Measurements from ENCODE around the gene OXLD1.

Gene OXLD1

DNA sequence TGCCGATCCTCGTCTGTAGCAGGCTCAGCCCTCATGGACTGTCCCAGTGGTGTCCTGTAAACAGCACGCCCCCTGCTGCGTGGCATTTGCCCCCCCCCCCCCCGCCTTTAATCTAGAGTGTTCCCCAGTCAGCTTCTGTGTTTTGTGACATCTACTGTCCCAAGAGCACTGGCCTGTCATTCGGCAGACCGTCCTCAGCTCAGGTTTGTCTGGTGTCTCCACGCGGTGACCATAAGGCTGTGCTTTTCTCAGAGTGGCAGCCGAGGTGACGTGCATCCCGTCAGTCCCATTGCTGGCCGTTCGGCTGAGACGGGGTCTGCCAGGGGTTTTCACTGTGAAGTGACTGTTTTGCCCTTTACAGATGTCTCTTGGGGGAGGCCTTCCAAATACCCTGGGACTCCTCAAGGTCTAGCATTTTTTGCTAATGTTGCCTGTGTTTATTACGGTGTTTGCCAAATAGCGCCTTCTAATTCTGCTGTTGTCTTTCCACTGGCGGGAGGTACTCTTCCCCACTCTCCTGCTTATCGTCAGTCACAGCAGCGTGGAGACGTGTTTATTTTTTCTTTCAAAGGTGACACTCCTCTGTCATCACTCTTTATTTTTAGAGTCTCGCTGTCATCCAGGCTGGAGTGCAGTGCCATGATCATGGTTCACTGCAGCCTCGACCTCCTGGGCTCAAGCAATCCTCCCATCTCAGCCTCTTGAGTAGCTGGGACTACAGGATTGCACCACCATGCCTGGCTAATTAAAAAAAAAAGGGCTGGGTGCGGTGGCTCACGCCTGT, 31.0 kb upstream of the OXLD1 start:
- Histone ChIP-seq H3K27ac (ENCODE audit: low read depth, low read length) (no peak overlapping the region), H3K4me1 (ENCODE audit: control insufficient read depth, insufficient read depth, low read length) (no peaks in the 10 kb centered on the region), H3K4me3 (ENCODE audit: low read depth, low read length) (no peak overlapping the region), H3K27me3 (ENCODE audit: control insufficient read depth, insufficient read depth, low read length) (no peaks in the 10 kb centered on the region), H3K36me3 (ENCODE audit: control insufficient read depth, insufficient read depth, low read length) (peaks cover 67% of the 10 kb centered on the region), H3K9me3 (ENCODE audit: control insufficient read depth, insufficient read depth, low read length) (no peaks in the 10 kb centered on the region), H3K9ac (ENCODE audit: low read depth, low read length) (no peak overlapping the region)

DNA sequence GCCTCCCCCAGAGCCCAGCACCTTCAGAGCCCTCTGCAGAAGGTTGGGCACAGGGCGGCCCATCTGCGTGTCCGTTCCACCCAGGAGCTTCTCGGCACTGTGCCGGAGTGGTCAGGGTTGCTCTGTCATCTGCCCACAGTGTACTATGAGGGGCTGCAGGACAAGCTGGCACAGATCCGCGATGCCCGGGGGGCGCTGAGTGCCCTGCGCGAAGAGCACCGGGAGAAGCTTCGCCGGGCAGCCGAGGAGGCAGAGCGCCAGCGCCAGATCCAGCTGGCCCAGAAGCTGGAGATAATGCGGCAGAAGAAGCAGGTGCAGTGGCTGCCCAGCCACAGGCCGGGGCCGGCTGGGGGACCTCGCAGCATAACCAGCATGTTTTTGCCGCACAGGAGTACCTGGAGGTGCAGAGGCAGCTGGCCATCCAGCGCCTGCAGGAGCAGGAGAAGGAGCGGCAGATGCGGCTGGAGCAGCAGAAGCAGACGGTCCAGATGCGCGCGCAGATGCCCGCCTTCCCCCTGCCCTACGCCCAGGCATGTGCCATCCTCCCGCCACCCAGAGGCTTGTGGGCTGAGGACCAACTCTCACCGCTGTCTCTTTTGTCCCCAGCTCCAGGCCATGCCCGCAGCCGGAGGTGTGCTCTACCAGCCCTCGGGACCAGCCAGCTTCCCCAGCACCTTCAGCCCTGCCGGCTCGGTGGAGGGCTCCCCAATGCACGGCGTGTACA, 30.0 kb upstream of the OXLD1 start:
- H3K4me3 ChIP-seq (ENCODE audit: low read depth, low read length): no peak overlapping the region
- H3K27me3 ChIP-seq (ENCODE audit: control insufficient read depth, insufficient read depth, low read length): no peaks in the 10 kb centered on the region
- no peaks in the 10 kb centered on the region for H3K4me1 ChIP-seq (ENCODE audit: control insufficient read depth, insufficient read depth, low read length)
- no peak overlapping the region for H3K9ac ChIP-seq (ENCODE audit: low read depth, low read length)
- H3K9me3 ChIP-seq (ENCODE audit: control insufficient read depth, insufficient read depth, low read length): no peaks in the 10 kb centered on the region
- H3K36me3 ChIP-seq (ENCODE audit: control insufficient read depth, insufficient read depth, low read length): peaks cover 73% of the 10 kb centered on the region
- no peak overlapping the region for H3K27ac ChIP-seq (ENCODE audit: low read depth, low read length)

DNA sequence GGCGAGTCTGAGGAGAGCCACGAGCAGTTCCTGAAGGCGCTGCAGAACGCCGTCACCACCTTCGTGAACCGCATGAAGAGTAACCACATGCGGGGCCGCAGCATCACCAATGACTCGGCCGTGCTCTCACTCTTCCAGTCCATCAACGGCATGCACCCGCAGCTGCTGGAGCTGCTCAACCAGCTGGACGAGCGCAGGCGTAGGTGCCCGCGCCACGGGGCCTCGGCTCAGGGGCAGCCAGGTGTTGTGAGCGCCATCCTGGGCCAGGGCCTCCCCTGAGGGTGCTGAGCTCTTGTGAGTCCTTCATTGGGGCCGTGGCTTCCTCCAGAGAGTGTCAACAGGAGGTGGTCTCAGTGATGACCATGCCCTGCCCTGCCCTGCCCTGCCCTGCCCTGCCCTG, 29.4 kb upstream of the OXLD1 start:
- no peaks in the 10 kb centered on the region for H3K27me3 ChIP-seq (ENCODE audit: control insufficient read depth, insufficient read depth, low read length)
- no peak overlapping the region for H3K9ac ChIP-seq (ENCODE audit: low read depth, low read length)
- no peaks in the 10 kb centered on the region for H3K4me1 ChIP-seq (ENCODE audit: control insufficient read depth, insufficient read depth, low read length)
- peaks cover 73% of the 10 kb centered on the region for H3K36me3 ChIP-seq (ENCODE audit: control insufficient read depth, insufficient read depth, low read length)
- H3K27ac ChIP-seq (ENCODE audit: low read depth, low read length): no peak overlapping the region
- no peaks in the 10 kb centered on the region for H3K9me3 ChIP-seq (ENCODE audit: control insufficient read depth, insufficient read depth, low read length)
- no peak overlapping the region for H3K4me3 ChIP-seq (ENCODE audit: low read depth, low read length)

DNA sequence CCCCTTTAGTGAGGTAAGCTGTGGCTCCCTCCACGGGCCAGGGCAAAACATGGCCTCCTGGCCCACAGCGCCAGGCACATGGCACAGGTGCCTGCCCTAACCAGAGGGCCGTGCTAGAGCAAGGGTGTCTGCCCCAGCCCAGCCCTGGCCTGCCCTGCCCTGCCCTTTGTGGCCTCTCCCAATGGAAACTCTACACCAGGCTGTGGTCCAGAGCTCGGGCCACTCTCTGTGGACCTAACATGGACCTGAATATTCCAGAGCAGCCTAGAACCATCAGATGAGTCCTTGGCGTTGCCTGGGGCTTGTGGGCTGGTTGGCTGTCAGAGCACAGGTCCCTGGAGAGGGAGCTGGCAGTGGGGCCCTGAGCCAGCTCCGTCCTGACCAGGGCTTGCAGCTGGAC, 28.8 kb upstream of the OXLD1 start:
- H3K4me1 ChIP-seq (ENCODE audit: control insufficient read depth, insufficient read depth, low read length): no peaks in the 10 kb centered on the region
- H3K4me3 ChIP-seq (ENCODE audit: low read depth, low read length): no peak overlapping the region
- no peak overlapping the region for H3K27ac ChIP-seq (ENCODE audit: low read depth, low read length)
- no peaks in the 10 kb centered on the region for H3K27me3 ChIP-seq (ENCODE audit: control insufficient read depth, insufficient read depth, low read length)
- no peak overlapping the region for H3K9ac ChIP-seq (ENCODE audit: low read depth, low read length)
- peaks cover 75% of the 10 kb centered on the region for H3K36me3 ChIP-seq (ENCODE audit: control insufficient read depth, insufficient read depth, low read length)
- H3K9me3 ChIP-seq (ENCODE audit: control insufficient read depth, insufficient read depth, low read length): no peaks in the 10 kb centered on the region

DNA sequence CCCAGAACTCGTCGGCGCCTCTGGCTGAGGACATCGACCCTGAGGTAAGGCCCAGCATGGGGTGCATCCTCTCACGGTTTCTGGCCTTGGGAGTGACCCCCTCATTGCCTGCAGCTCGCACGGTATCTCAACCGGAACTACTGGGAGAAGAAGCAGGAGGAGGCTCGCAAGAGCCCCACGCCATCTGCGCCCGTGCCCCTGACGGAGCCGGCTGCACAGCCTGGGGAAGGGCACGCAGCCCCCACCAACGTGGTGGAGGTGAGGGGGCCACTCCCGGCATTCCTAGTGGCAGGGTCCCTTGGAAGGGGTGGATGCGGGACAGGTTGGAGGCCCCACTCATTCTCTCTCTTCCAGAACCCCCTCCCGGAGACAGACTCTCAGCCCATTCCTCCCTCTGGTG, 28.4 kb upstream of the OXLD1 start:
- Histone ChIP-seq H3K9ac (ENCODE audit: low read depth, low read length) (no peak overlapping the region), H3K9me3 (ENCODE audit: control insufficient read depth, insufficient read depth, low read length) (no peaks in the 10 kb centered on the region), H3K27me3 (ENCODE audit: control insufficient read depth, insufficient read depth, low read length) (no peaks in the 10 kb centered on the region), H3K36me3 (ENCODE audit: control insufficient read depth, insufficient read depth, low read length) (peaks cover 79% of the 10 kb centered on the region), H3K27ac (ENCODE audit: low read depth, low read length) (no peak overlapping the region), H3K4me1 (ENCODE audit: control insufficient read depth, insufficient read depth, low read length) (no peaks in the 10 kb centered on the region), H3K4me3 (ENCODE audit: low read depth, low read length) (no peak overlapping the region)

DNA sequence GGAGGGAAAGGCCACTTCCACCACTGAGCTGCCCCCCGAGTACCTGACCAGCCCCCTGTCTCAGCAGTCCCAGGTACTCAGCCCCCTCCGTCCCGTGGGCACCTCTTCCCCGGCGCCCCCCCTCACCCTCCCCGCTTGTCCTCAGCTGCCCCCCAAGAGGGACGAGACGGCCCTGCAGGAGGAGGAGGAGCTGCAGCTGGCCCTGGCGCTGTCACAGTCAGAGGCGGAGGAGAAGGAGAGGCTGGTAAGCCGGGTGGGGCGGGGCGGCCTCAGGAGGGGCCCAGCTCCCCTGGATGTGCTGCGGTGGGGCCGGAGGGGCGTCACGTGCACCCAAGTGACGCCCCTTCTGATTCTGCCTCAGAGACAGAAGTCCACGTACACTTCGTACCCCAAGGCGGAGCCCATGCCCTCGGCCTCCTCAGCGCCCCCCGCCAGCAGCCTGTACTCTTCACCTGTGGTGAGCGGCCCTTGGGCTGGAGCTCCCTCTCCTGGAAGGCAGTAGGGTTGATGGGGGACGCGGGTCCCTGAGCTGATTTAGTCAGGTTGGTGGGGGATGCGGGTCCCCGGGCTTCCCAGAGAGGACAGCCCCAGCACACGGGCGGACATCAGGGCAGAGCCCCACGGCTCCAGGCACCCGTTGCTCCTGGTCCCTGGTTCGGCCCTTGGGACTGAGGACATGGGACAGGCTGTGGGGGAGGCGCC, 27.3 kb upstream of the OXLD1 start:
- Histone ChIP-seq H3K36me3 (ENCODE audit: control insufficient read depth, insufficient read depth, low read length) (peaks cover 85% of the 10 kb centered on the region), H3K27me3 (ENCODE audit: control insufficient read depth, insufficient read depth, low read length) (no peaks in the 10 kb centered on the region), H3K4me3 (ENCODE audit: low read depth, low read length) (no peak overlapping the region), H3K27ac (ENCODE audit: low read depth, low read length) (no peak overlapping the region), H3K9ac (ENCODE audit: low read depth, low read length) (no peak overlapping the region), H3K9me3 (ENCODE audit: control insufficient read depth, insufficient read depth, low read length) (no peaks in the 10 kb centered on the region), H3K4me1 (ENCODE audit: control insufficient read depth, insufficient read depth, low read length) (no peaks in the 10 kb centered on the region)

DNA sequence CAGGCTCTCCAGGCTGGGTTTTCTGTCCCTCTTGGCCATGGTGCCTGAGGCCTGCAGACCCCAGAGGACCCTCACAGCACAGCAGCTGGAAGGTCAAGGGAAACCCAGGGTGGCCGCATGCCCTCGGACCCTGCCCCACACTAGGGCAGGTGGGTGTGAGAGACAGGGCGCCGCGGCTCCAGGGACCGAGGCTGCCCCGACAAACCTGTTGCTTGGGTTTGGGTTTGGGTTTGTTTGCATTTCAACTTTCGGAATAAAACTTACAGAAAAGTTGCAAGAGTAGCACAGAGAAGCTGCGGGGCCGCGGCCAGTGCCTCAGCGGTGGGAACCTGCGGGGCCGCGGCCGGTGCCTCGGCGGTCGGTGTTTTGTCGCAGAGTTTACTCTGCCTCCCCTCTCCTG, 25.2 kb upstream of the OXLD1 start:
- no peaks in the 10 kb centered on the region for H3K4me1 ChIP-seq (ENCODE audit: control insufficient read depth, insufficient read depth, low read length)
- H3K36me3 ChIP-seq (ENCODE audit: control insufficient read depth, insufficient read depth, low read length): peaks cover 87% of the 10 kb centered on the region
- no peak overlapping the region for H3K9ac ChIP-seq (ENCODE audit: low read depth, low read length)
- H3K4me3 ChIP-seq (ENCODE audit: low read depth, low read length): no peak overlapping the region
- H3K27ac ChIP-seq (ENCODE audit: low read depth, low read length): no peak overlapping the region
- no peaks in the 10 kb centered on the region for H3K27me3 ChIP-seq (ENCODE audit: control insufficient read depth, insufficient read depth, low read length)
- H3K9me3 ChIP-seq (ENCODE audit: control insufficient read depth, insufficient read depth, low read length): no peaks in the 10 kb centered on the region

DNA sequence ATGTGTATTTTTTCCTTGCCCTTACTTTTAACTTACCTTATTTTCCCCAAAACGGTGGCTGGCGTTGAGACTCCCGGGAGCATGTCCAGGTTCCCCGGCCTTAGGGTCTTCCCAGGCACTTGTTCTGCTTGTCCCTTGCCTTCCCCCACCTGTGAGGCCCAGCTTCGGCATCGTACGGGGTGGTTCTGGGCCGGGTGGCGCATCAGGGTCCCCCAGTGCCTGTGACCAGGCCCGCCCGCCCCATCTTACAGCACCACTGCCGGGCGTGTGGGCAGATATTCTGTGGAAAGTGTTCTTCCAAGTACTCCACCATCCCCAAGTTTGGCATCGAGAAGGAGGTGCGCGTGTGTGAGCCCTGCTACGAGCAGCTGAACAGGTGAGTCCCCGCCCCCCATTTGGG, 24.8 kb upstream of the OXLD1 start:
- H3K4me1 ChIP-seq (ENCODE audit: control insufficient read depth, insufficient read depth, low read length): no peaks in the 10 kb centered on the region
- H3K36me3 ChIP-seq (ENCODE audit: control insufficient read depth, insufficient read depth, low read length): peaks cover 87% of the 10 kb centered on the region
- H3K27me3 ChIP-seq (ENCODE audit: control insufficient read depth, insufficient read depth, low read length): no peaks in the 10 kb centered on the region
- no peaks in the 10 kb centered on the region for H3K9me3 ChIP-seq (ENCODE audit: control insufficient read depth, insufficient read depth, low read length)
- no peak overlapping the region for H3K27ac ChIP-seq (ENCODE audit: low read depth, low read length)
- no peak overlapping the region for H3K9ac ChIP-seq (ENCODE audit: low read depth, low read length)
- H3K4me3 ChIP-seq (ENCODE audit: low read depth, low read length): no peak overlapping the region

DNA sequence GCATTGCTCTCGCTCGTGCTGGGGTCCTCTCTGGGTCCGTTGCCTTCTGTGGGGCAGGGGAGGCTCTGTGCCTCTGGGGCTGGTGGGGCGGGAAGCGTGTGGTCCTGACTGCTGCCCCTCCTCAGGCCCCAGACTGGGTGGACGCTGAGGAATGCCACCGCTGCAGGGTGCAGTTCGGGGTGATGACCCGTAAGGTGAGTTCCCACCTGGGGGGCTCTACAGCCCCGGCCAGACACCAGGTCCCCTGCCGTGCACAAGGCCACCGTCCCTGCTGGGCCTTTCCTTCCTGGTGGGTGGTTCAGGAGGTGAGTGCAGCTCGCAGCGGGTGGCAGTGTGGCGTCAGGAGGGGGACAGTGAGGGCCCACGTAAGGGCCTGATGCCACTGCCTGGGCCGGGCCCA, 24.1 kb upstream of the OXLD1 start:
- H3K4me3 ChIP-seq (ENCODE audit: low read depth, low read length): no peak overlapping the region
- H3K27ac ChIP-seq (ENCODE audit: low read depth, low read length): no peak overlapping the region
- H3K9me3 ChIP-seq (ENCODE audit: control insufficient read depth, insufficient read depth, low read length): no peaks in the 10 kb centered on the region
- H3K4me1 ChIP-seq (ENCODE audit: control insufficient read depth, insufficient read depth, low read length): no peaks in the 10 kb centered on the region
- peaks cover 87% of the 10 kb centered on the region for H3K36me3 ChIP-seq (ENCODE audit: control insufficient read depth, insufficient read depth, low read length)
- no peak overlapping the region for H3K9ac ChIP-seq (ENCODE audit: low read depth, low read length)
- H3K27me3 ChIP-seq (ENCODE audit: control insufficient read depth, insufficient read depth, low read length): no peaks in the 10 kb centered on the region

DNA sequence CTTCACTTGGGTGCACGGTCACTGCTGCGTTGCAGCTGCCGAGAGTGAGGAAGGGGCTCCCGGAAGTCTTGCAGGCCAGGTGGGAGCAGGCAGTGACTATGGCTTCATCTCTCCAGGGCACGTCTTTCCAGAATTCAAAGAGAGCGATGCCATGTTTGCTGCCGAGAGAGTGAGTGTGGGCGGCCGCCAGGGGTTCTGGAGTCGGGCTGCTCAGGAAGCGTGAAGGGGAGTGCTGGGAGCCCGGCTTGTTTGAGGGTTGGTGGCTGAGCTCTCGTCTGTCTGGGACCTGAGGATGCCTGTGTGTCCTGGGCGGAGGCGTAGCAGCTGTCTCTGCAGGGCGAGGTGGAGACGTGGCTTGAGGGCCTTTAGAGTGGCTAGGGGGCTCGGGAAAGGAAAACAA, 23.7 kb upstream of the OXLD1 start:
- H3K9me3 ChIP-seq (ENCODE audit: control insufficient read depth, insufficient read depth, low read length): no peaks in the 10 kb centered on the region
- no peak overlapping the region for H3K27ac ChIP-seq (ENCODE audit: low read depth, low read length)
- H3K36me3 ChIP-seq (ENCODE audit: control insufficient read depth, insufficient read depth, low read length): peaks cover 85% of the 10 kb centered on the region
- H3K4me1 ChIP-seq (ENCODE audit: control insufficient read depth, insufficient read depth, low read length): 0 out of 2 replicates have a peak, but pooled peaks cover under 1% of the 10 kb centered on the region
- no peak overlapping the region for H3K9ac ChIP-seq (ENCODE audit: low read depth, low read length)
- H3K27me3 ChIP-seq (ENCODE audit: control insufficient read depth, insufficient read depth, low read length): no peaks in the 10 kb centered on the region
- H3K4me3 ChIP-seq (ENCODE audit: low read depth, low read length): no peak overlapping the region

DNA sequence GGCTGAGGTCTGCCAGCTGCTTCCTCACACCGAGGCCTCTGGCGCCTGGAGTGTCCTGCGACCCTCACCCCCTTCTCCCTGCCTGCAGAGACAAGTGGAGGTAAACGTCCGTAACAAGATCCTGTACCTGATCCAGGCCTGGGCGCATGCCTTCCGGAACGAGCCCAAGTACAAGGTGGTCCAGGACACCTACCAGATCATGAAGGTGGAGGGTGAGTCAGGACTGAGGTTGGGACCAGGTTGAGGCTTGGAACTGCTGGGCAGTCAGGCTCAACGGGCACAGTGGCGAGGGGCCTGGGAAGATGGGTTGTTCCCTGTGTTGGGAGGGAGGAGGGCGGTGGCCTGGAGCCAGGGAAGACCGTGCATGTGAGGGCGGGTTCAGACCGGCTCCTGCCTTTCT, 22.2 kb upstream of the OXLD1 start:
- Histone ChIP-seq H3K4me1 (ENCODE audit: control insufficient read depth, insufficient read depth, low read length) (peaks cover 6% of the 10 kb centered on the region), H3K4me3 (ENCODE audit: low read depth, low read length) (no peak overlapping the region), H3K27ac (ENCODE audit: low read depth, low read length) (no peak overlapping the region), H3K9me3 (ENCODE audit: control insufficient read depth, insufficient read depth, low read length) (no peaks in the 10 kb centered on the region), H3K9ac (ENCODE audit: low read depth, low read length) (no peak overlapping the region), H3K36me3 (ENCODE audit: control insufficient read depth, insufficient read depth, low read length) (peaks cover 72% of the 10 kb centered on the region), H3K27me3 (ENCODE audit: control insufficient read depth, insufficient read depth, low read length) (no peaks in the 10 kb centered on the region)

All from HUES48 (cell line).